HEK293 (cell line): ENCODE data around the gene MAPK8IP3.

Experiments
- BCL11A ChIP-seq: fragments of 450-650 bp; formaldehyde crosslinking; IDR thresholded peaks from 2 replicates; pipeline ENCODE4 v1.5.1; 2016; ENCODE audit warnings: low read depth, missing biosample characterization, missing genetic modification characterization
- CTCF ChIP-seq: fragments of 450-650 bp; formaldehyde crosslinking; IDR thresholded peaks from 2 replicates; pipeline ENCODE4 v1.5.1; 2016; ENCODE audit warnings: missing biosample characterization, missing genetic modification characterization
- ZBTB20 ChIP-seq: fragments of 450-650 bp; formaldehyde crosslinking; IDR thresholded peaks from 2 replicates; pipeline ENCODE4 v1.5.1; 2016; ENCODE audit warnings: missing biosample characterization, missing genetic modification characterization
- ZFP37 ChIP-seq: fragments of 450-650 bp; formaldehyde crosslinking; IDR thresholded peaks from 2 replicates; pipeline ENCODE4 v1.5.1; 2016; ENCODE audit warnings: missing biosample characterization, missing genetic modification characterization
- ZNF423 ChIP-seq: fragments of 450-650 bp; formaldehyde crosslinking; IDR thresholded peaks from 2 replicates; pipeline ENCODE4 v1.5.1; 2016; ENCODE audit warnings: missing biosample characterization, missing genetic modification characterization
- ZNF426 ChIP-seq: fragments of 450-650 bp; formaldehyde crosslinking; IDR thresholded peaks from 2 replicates; pipeline ENCODE4 v1.5.1; 2017; ENCODE audit warnings: missing biosample characterization, missing genetic modification characterization, mild to moderate bottlenecking, inconsistent platforms, moderate library complexity
- ZNF558 ChIP-seq: fragments of 450-650 bp; formaldehyde crosslinking; IDR thresholded peaks from 2 replicates; pipeline ENCODE4 v1.5.1; 2016; ENCODE audit warnings: missing biosample characterization, missing genetic modification characterization
- ZNF677 ChIP-seq: fragments of 450-650 bp; IDR thresholded peaks from 2 replicates; pipeline ENCODE4 v1.5.0; 2018; ENCODE audit warnings: missing biosample characterization, mild to moderate bottlenecking, missing genetic modification characterization, moderate library complexity
- ZNF776 ChIP-seq: fragments of 450-650 bp; formaldehyde crosslinking; IDR thresholded peaks from 2 replicates; pipeline ENCODE4 v1.5.0; 2017; ENCODE audit warnings: missing biosample characterization, missing genetic modification characterization, borderline replicate concordance
- ZNF785 ChIP-seq: fragments of 450-650 bp; formaldehyde crosslinking; IDR thresholded peaks from 2 replicates; pipeline ENCODE4 v1.5.1; 2016; ENCODE audit warnings: missing biosample characterization, missing genetic modification characterization

- TF ChIP-seq ZNF776 (tag by site-specific recombination) = no peak
- TF ChIP-seq ZNF677 (tag by site-specific recombination) = no peak
- no peak for TF ChIP-seq BCL11A
- no peak for TF ChIP-seq ZBTB20
- TF ChIP-seq CTCF = 0 out of 2 replicates have a peak, but pooled peaks have one; percentile 7
- no peak for TF ChIP-seq ZNF785 (tag by site-specific recombination)
- 0 out of 2 replicates have a peak, but pooled peaks have one; percentile 15 for TF ChIP-seq ZFP37
- no peak for TF ChIP-seq ZNF426 (tag by site-specific recombination)
- TF ChIP-seq ZNF558 (tag by site-specific recombination) = no peak
- TF ChIP-seq ZNF423 (tag by site-specific recombination) = no peak
These were observed 594 bp downstream of the MAPK8IP3 start for GRCh38 chr16:1706386-1707192.
